ENCODE measurements around the gene RP2. TPM values are rescaled to one million over a fixed set of nuclear protein-coding genes. Genes with fewer than 3 reads are reported as not detected.

Gene RP2
- total and polyA plus RNA-seq, 2 of the 8 experiments (the other 6 are each of a cell fraction or from before 2014, with no cell fraction given): 2.2 to 6.9 TPM

GRCh38 chrX:46904626-46905025, 67.8 kb downstream of the RP2 start:
- H2BK20ac ChIP-seq (ENCODE audit: low read length): no peak overlapping the region
- no peak overlapping the region for H3K23ac ChIP-seq (ENCODE audit: insufficient read length)
- H2BK15ac ChIP-seq (ENCODE audit: low read length): no peak overlapping the region
- ChIA-PET POLR2A (ENCODE audit: partially characterized antibody) (no interaction called here), CTCF (ENCODE audit: partially characterized antibody) (interaction anchor here (1.0 to 2.7 kb wide), 8 partner anchors 17 to 161 kb away, joined by 3 to 12 read pairs (median 4); no protein-coding TSS in a partner anchor)
- no peaks in the 10 kb centered on the region for H4K20me1 ChIP-seq (replicated peaks in 1 of 2; ENCODE audit: control insufficient read depth in 1 of 2, insufficient read depth in 2 of 2, low read length in 2 of 2)
- no peak overlapping the region for H3K14ac ChIP-seq (ENCODE audit: insufficient read length)
- no peak overlapping the region for H3K9ac ChIP-seq (replicated peaks in 1 of 4; ENCODE audit: extremely low read depth in 1 of 4, low read depth in 3 of 4, low read length in 3 of 4)
- H3K4me2 ChIP-seq (ENCODE audit: insufficient read depth in 1 of 2, low read depth in 2 of 2, low read length in 2 of 2): no peak overlapping the region
- DNase-seq (ENCODE audit: low read depth in 1 of 2, low spot score in 2 of 2): no peak
- H3K27ac ChIP-seq (ENCODE audit: low read depth, low read length): no peak overlapping the region
- H3K79me2 ChIP-seq (ENCODE audit: control insufficient read depth in 1 of 2, insufficient read depth in 2 of 2, low read length in 2 of 2): no peaks in the 10 kb centered on the region
- no peaks in the 10 kb centered on the region for H3K23me2 ChIP-seq (ENCODE audit: low read depth, low read length)
- H2BK120ac ChIP-seq (replicated peaks; ENCODE audit: low read depth, low read length): no peak overlapping the region
- no peak overlapping the region for H3K18ac ChIP-seq (ENCODE audit: extremely low read depth, low read length)
- no peaks in the 10 kb centered on the region; a peak in 1 of 7 replicates for H3K4me1 ChIP-seq (replicated peaks in 1 of 4; ENCODE audit: control insufficient read depth in 3 of 4, insufficient read depth in 4 of 4, low read length in 3 of 4)
- H3K56ac ChIP-seq (replicated peaks; ENCODE audit: insufficient read length, low read depth, low read length): no peak overlapping the region
- no peaks in the 10 kb centered on the region for H3K79me1 ChIP-seq (ENCODE audit: low read depth, low read length)
- H3K9me3 ChIP-seq (ENCODE audit: insufficient read depth in 2 of 2, low read depth in 1 of 2, low read length in 1 of 2): no peaks in the 10 kb centered on the region
- no peak overlapping the region for H2BK12ac ChIP-seq (ENCODE audit: low read depth, low read length)
- H3K36me3 ChIP-seq (ENCODE audit: control insufficient read depth in 2 of 4, insufficient read depth in 4 of 4, low read length in 3 of 4): no peaks in the 10 kb centered on the region
- H3K4ac ChIP-seq (replicated peaks; ENCODE audit: insufficient read length, low read depth, low read length): no peak overlapping the region
- FAIRE-seq: no peak
- no peak overlapping the region for H2AFZ ChIP-seq (ENCODE audit: low read length)
- H3K4me3 ChIP-seq (ENCODE audit: extremely low read depth in 1 of 4, insufficient read depth in 2 of 4, low read depth in 3 of 4, low read length in 4 of 4): no peak overlapping the region
- no peak overlapping the region for H2BK5ac ChIP-seq (ENCODE audit: low read depth, low read length)
- H4K8ac ChIP-seq (ENCODE audit: extremely low read depth, insufficient read depth, low read length): no peak overlapping the region
- no peak overlapping the region for H2AK5ac ChIP-seq (ENCODE audit: low read depth, low read length)
- no peak overlapping the region for H4K91ac ChIP-seq (replicated peaks; ENCODE audit: insufficient read length, low read length)
- H4K5ac ChIP-seq (ENCODE audit: insufficient read length, low read depth, low read length): no peak overlapping the region
- WGBS, 2 experiments (ENCODE audit: extremely low coverage in 1 of 2, insufficient coverage in 1 of 2, insufficient read length in 1 of 2, insufficient replicate concordance in 2 of 2, low coverage in 1 of 2, low lambda C conversion rate in 2 of 2, missing lambda C conversion rate in 1 of 2): 87% methylated on average over 2 of the region's 2 CpGs; no CpG with 5 or more reads in 1 of the 2 experiments
- H3K27me3 ChIP-seq (replicated peaks in 1 of 4; ENCODE audit: control insufficient read depth in 3 of 4, extremely low read depth in 1 of 4, insufficient read depth in 3 of 4, low read length in 3 of 4): no peaks in the 10 kb centered on the region
- no peak for TF ChIP-seq POLR2A (IDR thresholded peaks at IDR 0.05; ENCODE audit: control extremely low read depth in 1 of 2, low read depth in 2 of 2, low read length in 2 of 2)
